Measurements from ENCODE around the gene ALG9. TPM values are rescaled to one million over a fixed set of nuclear protein-coding genes. Genes with fewer than 3 reads are reported as not detected.

Gene ALG9
- total and polyA plus RNA-seq, 10 donors: 9.0 to 57.5 (median 27.0) TPM

GRCh38 chr11:111762981-111763643 is 108.3 kb downstream of the ALG9 start:
- TF ChIP-seq POLR2AphosphoS5 (IDR thresholded peaks at IDR 0.05) (no peak), CTCF (IDR thresholded peaks at IDR 0.05 in 8 of 11, conservative IDR thresholded peaks at IDR 0.05 in 3 of 11) (no peak), POLR2A (IDR thresholded peaks at IDR 0.05) (no peak)
- WGBS, 5 donors: 83 to 91% (median 91%) methylated on average over 3 of the region's 3 CpGs
- intact Hi-C loops (cut with DNase I; ENCODE audit: low total_unique reads): no loop called here
- H3K4me3 ChIP-seq: no peak overlapping the region
- H3K27me3 ChIP-seq (replicated peaks in 1 of 7): no peaks in the 10 kb centered on the region
- peaks cover 8 to 54% (median 27%) of the 10 kb centered on the region in 6 donors for H3K4me1 ChIP-seq
- no peaks in the 10 kb centered on the region for H3K9me3 ChIP-seq
- H3K27ac ChIP-seq: no peak overlapping the region
- peaks cover 0 to 64% (median 46%) of the 10 kb centered on the region in 6 donors for H3K36me3 ChIP-seq
- no peak for DNase-seq

GRCh38 chr11:111762526-111762925 is 108.9 kb downstream of the ALG9 start:
- Histone ChIP-seq H3K4me1 (peaks cover 8 to 51% (median 27%) of the 10 kb centered on the region in 6 donors), H3K4me3 (no peak overlapping the region), H3K9me3 (no peaks in the 10 kb centered on the region), H3K36me3 (peaks cover 0 to 70% (median 52%) of the 10 kb centered on the region in 6 donors), H3K27ac (no peak overlapping the region), H3K27me3 (replicated peaks in 1 of 7) (no peaks in the 10 kb centered on the region)
- TF ChIP-seq CTCF (IDR thresholded peaks at IDR 0.05 in 8 of 11, conservative IDR thresholded peaks at IDR 0.05 in 3 of 11) (no peak), POLR2AphosphoS5 (IDR thresholded peaks at IDR 0.05) (no peak), POLR2A (IDR thresholded peaks at IDR 0.05) (no peak)
- DNase-seq: no peak
- 93 to 99% (median 97%) methylated on average over 5 of the region's 5 CpGs for WGBS, 5 donors
- intact Hi-C loops (cut with DNase I; ENCODE audit: low total_unique reads): no loop called here

GRCh38 chr11:111761036-111761435 is 110.3 kb downstream of the ALG9 start:
- no peak for DNase-seq
- WGBS, 5 donors: 92 to 97% (median 95%) methylated on average over 4 of the region's 4 CpGs
- intact Hi-C loops (cut with DNase I; ENCODE audit: low total_unique reads): no loop called here
- H3K9me3 ChIP-seq: no peaks in the 10 kb centered on the region
- H3K27me3 ChIP-seq (replicated peaks in 1 of 7): no peaks in the 10 kb centered on the region
- H3K4me3 ChIP-seq: no peak overlapping the region
- peaks cover 8 to 39% (median 19%) of the 10 kb centered on the region in 6 donors for H3K4me1 ChIP-seq
- H3K36me3 ChIP-seq: peaks cover 0 to 85% (median 63%) of the 10 kb centered on the region in 6 donors
- no peak for TF ChIP-seq CTCF (IDR thresholded peaks at IDR 0.05 in 8 of 11, conservative IDR thresholded peaks at IDR 0.05 in 3 of 11)
- TF ChIP-seq POLR2A (IDR thresholded peaks at IDR 0.05): no peak
- TF ChIP-seq POLR2AphosphoS5 (IDR thresholded peaks at IDR 0.05): no peak
- no peak overlapping the region for H3K27ac ChIP-seq

- TF ChIP-seq POLR2AphosphoS5 (IDR thresholded peaks at IDR 0.05) (no peak), CTCF (IDR thresholded peaks at IDR 0.05 in 8 of 11, conservative IDR thresholded peaks at IDR 0.05 in 3 of 11) (no peak), POLR2A (IDR thresholded peaks at IDR 0.05) (no peak)
- Histone ChIP-seq H3K27ac (no peak overlapping the region), H3K4me1 (peaks cover 3 to 30% (median 13%) of the 10 kb centered on the region in 6 donors), H3K4me3 (no peak overlapping the region), H3K9me3 (no peaks in the 10 kb centered on the region), H3K27me3 (replicated peaks in 1 of 7) (no peaks in the 10 kb centered on the region), H3K36me3 (peaks cover 0 to 97% (median 73%) of the 10 kb centered on the region in 6 donors)
- intact Hi-C loops (cut with DNase I; ENCODE audit: low total_unique reads): no loop called here
- 75 to 96% (median 77%) methylated on average over 5 of the region's 5 CpGs for WGBS, 5 donors
- no peak for DNase-seq
These were observed 111.5 kb downstream of the ALG9 start for GRCh38 chr11:111759778-111760407.

Measured in spleen (tissue), 11 donors.